Activated CD8-positive, alpha-beta T cell treated with anti-CD3 and anti-CD28 coated beads for 36 hours (primary cell): ENCODE results near the gene ZNF841. TPM values are rescaled to one million over a fixed set of nuclear protein-coding genes. Genes with fewer than 3 reads are reported as not detected.
A peak's percentile ranks its signal among the peaks of the same experiment; 100 is the strongest.

ENCODE experiments used
- ATAC-seq: fragments of 200-7000 bp; cut with Tn5 transposase; one replicate; pipeline ENCODE4 v1.10.0; 2021; ENCODE audit warnings: mild to moderate bottlenecking, moderate library complexity
- CTCF ChIA-PET: fragments of 350-600 bp; sonication (Branson Sonifier 250); formaldehyde crosslinking; loops from one replicate; lab custom pipeline; 2021; ENCODE audit warnings: antibody characterized with exemption; lab: Charles Lee
- POLR2A ChIA-PET: fragments of 350-600 bp; sonication (Branson Sonifier 250); formaldehyde crosslinking; loops from one replicate; lab custom pipeline; 2021; ENCODE audit warnings: antibody characterized with exemption; lab: Charles Lee
- DNase-seq: peaks from one replicate; pipeline ENCODE4 v3.0.0-alpha.2; 2020
- H3K27ac Mint-ChIP-seq: one replicate; pipeline ENCODE4 v1.8.0; 2021; ENCODE audit warnings: mild to moderate bottlenecking, mixed read lengths
- H3K27me3 Mint-ChIP-seq: one replicate; pipeline ENCODE4 v1.8.0; 2021; ENCODE audit warnings: mixed read lengths
- H3K36me3 Mint-ChIP-seq: one replicate; pipeline ENCODE4 v1.8.0; 2021; ENCODE audit warnings: low read depth, mixed read lengths
- H3K4me1 Mint-ChIP-seq: one replicate; pipeline ENCODE4 v1.8.0; 2021; ENCODE audit warnings: low read depth, mixed read lengths
- H3K4me3 Mint-ChIP-seq: one replicate; pipeline ENCODE4 v1.8.0; 2021; ENCODE audit warnings: mild to moderate bottlenecking, moderate library complexity, mixed read lengths
- H3K9me3 Mint-ChIP-seq: one replicate; pipeline ENCODE4 v1.8.0; 2021; ENCODE audit warnings: mixed read lengths
- CTCF ChIP-seq: fragments of 200-600 bp; IDR thresholded peaks from one replicate; pipeline ENCODE4 v1.8.0; 2022; ENCODE audit warnings: antibody characterized with exemption, mild to moderate bottlenecking
- intact Hi-C: fragments of 100-400 bp; cut with micrococcal nuclease; formaldehyde crosslinking; loops from one replicate; pipeline ENCODE4 v1.10.0; 2022
- total RNA-seq, 2 experiments: library from RNA; stranded (reverse); gene quantifications; one replicate each; pipeline ENCODE4 v1.2.3, GENCODE V29; 2021

ZNF841 gene
- total RNA-seq, 2 experiments from 2014 or later, result 19.2 to 22.7 TPM

- peaks cover 25% of the 10 kb centered on the region for H3K4me1 Mint-ChIP-seq
- TF ChIP-seq CTCF, result peak; percentile 93
Observed at GRCh38 chr19:52139252-52140031, 43.9 kb upstream of the ZNF841 start, which contains the start of gene ZNF616. TSS of gene ZNF616 (minus strand) at chr19:52139938. CDS start at chr19:52130512, 9,426 bp downstream.

GRCh38 chr19:52138983-52139251 lies 43.4 kb upstream of the ZNF841 start:
- CTCF ChIA-PET, result interaction anchor here (0.7 to 2.2 kb wide), 5 partner anchors 26 to 98 kb away, joined by 3 to 18 read pairs (median 3); partner anchors contain the start of genes ZNF432 and ZNF836
- Mint-ChIP-seq H3K4me1 (peaks cover 25% of the 10 kb centered on the region), H3K36me3 (peaks cover 37% of the 10 kb centered on the region), H3K27me3 (no peaks in the 10 kb centered on the region), H3K27ac (peak overlapping the region; percentile 91), H3K4me3 (peak overlapping the region; percentile 95), H3K9me3 (peaks cover 23% of the 10 kb centered on the region)
- TF ChIP-seq CTCF, result no peak
- intact Hi-C loops, result no loop called here
- DNase-seq (no peak), ATAC-seq (no peak)
- POLR2A ChIA-PET, result interaction anchor here (0.6 to 1.5 kb wide), 5 partner anchors 21 to 220 kb away, joined by 3 to 4 read pairs (median 3); no protein-coding TSS in a partner anchor

More at GRCh38 chr19:52139252-52140031, 43.9 kb upstream of the ZNF841 start, which contains the start of gene ZNF616:
- DNase-seq (peak; percentile 97), ATAC-seq (peak; percentile 66)
- Mint-ChIP-seq H3K9me3 (peaks cover 22% of the 10 kb centered on the region), H3K4me3 (peak within 1 kb of the TSS; percentile 95), H3K27me3 (no peaks in the 10 kb centered on the region), H3K27ac (peak within 1 kb of the TSS; percentile 91), H3K36me3 (peaks cover 32% of the 10 kb centered on the region)
- ChIA-PET POLR2A (interaction anchor here (1.1 to 1.5 kb wide), 3 partner anchors 33 to 220 kb away, joined by 3 to 4 read pairs (median 3); no protein-coding TSS in a partner anchor), CTCF (interaction anchor here (2.2 kb wide), 1 partner anchor 98 kb away, joined by 18 read pairs; no protein-coding TSS in a partner anchor)
- intact Hi-C loops, result no loop called here

- CTCF ChIA-PET, result interaction anchor here (0.7 to 2.2 kb wide), 5 partner anchors 26 to 99 kb away, joined by 3 to 18 read pairs (median 3); partner anchors contain the start of genes ZNF432 and ZNF836
Observed at GRCh38 chr19:52138278-52138982, 42.9 kb upstream of the ZNF841 start.

GRCh38 chr19:52120286-52120685 lies 24.7 kb upstream of the ZNF841 start:
- no peaks in the 10 kb centered on the region for H3K27me3 Mint-ChIP-seq
- intact Hi-C loops, result no loop called here
- H3K36me3 Mint-ChIP-seq, result peaks cover 94% of the 10 kb centered on the region
- ATAC-seq (no peak), DNase-seq (no peak)
- POLR2A ChIA-PET, result no interaction called here
- peaks cover 70% of the 10 kb centered on the region for H3K9me3 Mint-ChIP-seq
- no peak overlapping the region for H3K27ac Mint-ChIP-seq
- H3K4me1 Mint-ChIP-seq, result no peaks in the 10 kb centered on the region
- no peak for TF ChIP-seq CTCF
- CTCF ChIA-PET, result no interaction called here
- H3K4me3 Mint-ChIP-seq, result no peak overlapping the region

More at GRCh38 chr19:52138278-52138982, 42.9 kb upstream of the ZNF841 start:
- H3K36me3 Mint-ChIP-seq, result peaks cover 40% of the 10 kb centered on the region
- H3K27ac Mint-ChIP-seq, result peak overlapping the region; percentile 91
- intact Hi-C loops, result no loop called here
- H3K27me3 Mint-ChIP-seq, result no peaks in the 10 kb centered on the region
- ATAC-seq (peak; percentile 18), DNase-seq (peak; percentile 56)
- POLR2A ChIA-PET, result interaction anchor here (0.6 to 1.5 kb wide), 7 partner anchors 12 to 482 kb away, joined by 3 to 4 read pairs (median 3); no protein-coding TSS in a partner anchor
- H3K4me1 Mint-ChIP-seq, result peaks cover 25% of the 10 kb centered on the region
- H3K4me3 Mint-ChIP-seq, result peak overlapping the region; percentile 95
- TF ChIP-seq CTCF, result no peak
- peaks cover 25% of the 10 kb centered on the region for H3K9me3 Mint-ChIP-seq
